B cell (primary cell): ENCODE data around the gene HTRA3. TPM values are rescaled to one million over a fixed set of nuclear protein-coding genes. Genes with fewer than 3 reads are reported as not detected.

Experiments
- ATAC-seq: fragments of 200-7000 bp; cut with Tn5 transposase; one replicate; pipeline ENCODE4 v1.10.0; 2021; ENCODE audit warnings: low read depth, mild to moderate bottlenecking, moderate number of reproducible peaks, moderate library complexity
- CTCF ChIA-PET: fragments of 350-600 bp; sonication (Branson Sonifier 250); formaldehyde crosslinking; loops from one replicate; lab custom pipeline; 2021; ENCODE audit warnings: antibody characterized with exemption, inconsistent platforms; lab: Charles Lee
- POLR2A ChIA-PET: fragments of 350-600 bp; sonication (Branson Sonifier 250); formaldehyde crosslinking; loops from one replicate; lab custom pipeline; 2021; ENCODE audit warnings: antibody characterized with exemption; lab: Charles Lee
- DNase-seq: peaks from one replicate; pipeline ENCODE4 v3.0.0; 2013
- H2AFZ ChIP-seq: 2 replicates; pipeline ENCODE4 v1.6.1; 2012; ENCODE audit warnings: mild to moderate bottlenecking, low read depth, low read length; ENCODE audit not compliant: insufficient read depth, poor library complexity, severe bottlenecking
- H3K27ac ChIP-seq, 2 donors: 1 replicate in 1 of 2; 2 replicates in 1 of 2; pipeline ENCODE4 v1.5.1; 2012 to 2013; ENCODE audit warnings: low read length in 2 of 2, mild to moderate bottlenecking in 2 of 2, moderate library complexity in 1 of 2
- H3K27me3 ChIP-seq, 4 experiments: fragments of 200-600 bp in 1 of 4; sonication (generic) in 1 of 4; replicated peaks in 1 of 4; 1 replicate in 2 of 4; 2 replicates in 2 of 4; pipeline versions ENCODE4 v1.6.1 to v1.7.0; 2013 to 2016; ENCODE audit warnings: low read length in 3 of 4, mild to moderate bottlenecking in 2 of 4, mixed read lengths in 1 of 4, moderate library complexity in 1 of 4; ENCODE audit not compliant: insufficient read depth in 4 of 4, control insufficient read depth in 3 of 4; ENCODE audit errors: control extremely low read depth in 1 of 4
- H3K36me3 ChIP-seq, 2 experiments: replicated peaks in 1 of 2; 1 replicate in 1 of 2; 2 replicates in 1 of 2; pipeline versions ENCODE4 v1.6.1 to v1.7.1; 2013; ENCODE audit warnings: low read length in 1 of 2; ENCODE audit not compliant: insufficient read depth in 2 of 2, control insufficient read depth in 1 of 2; ENCODE audit errors: control extremely low read depth in 1 of 2, extremely low read depth in 1 of 2
- H3K4me1 ChIP-seq, 2 donors: fragments of 200-600 bp in 1 of 2; sonication (generic) in 1 of 2; 1 replicate in 1 of 2; 2 replicates in 1 of 2; pipeline versions ENCODE4 v1.5.1 to v1.6.1; 2013 to 2017; ENCODE audit warnings: low read length in 2 of 2; ENCODE audit not compliant: control insufficient read depth in 2 of 2, insufficient read depth in 2 of 2
- H3K4me2 ChIP-seq: replicated peaks from 2 replicates; pipeline ENCODE3; 2012; ENCODE audit warnings: mild to moderate bottlenecking, low read depth, low read length; ENCODE audit not compliant: poor library complexity, severe bottlenecking
- H3K4me3 ChIP-seq, 5 experiments: fragments of 200-600 bp in 1 of 5; sonication (generic) in 1 of 5; 1 replicate in 3 of 5; 2 replicates in 2 of 5; pipeline versions ENCODE4 v1.5.1 to v1.7.0; 2011 to 2016; ENCODE audit warnings: low read length in 4 of 5, mild to moderate bottlenecking in 4 of 5, low read depth in 2 of 5, control low read depth in 1 of 5, moderate library complexity in 1 of 5; ENCODE audit not compliant: insufficient read depth in 1 of 5; ENCODE audit errors: control extremely low read depth in 1 of 5, extremely low read depth in 1 of 5
- H3K79me2 ChIP-seq: fragments of 200-600 bp; sonication (generic); one replicate; pipeline ENCODE4 v1.6.0; 2016; ENCODE audit warnings: low read length; ENCODE audit not compliant: control insufficient read depth, insufficient read depth
- H3K9ac ChIP-seq: fragments of 200-600 bp; sonication (generic); 2 replicates; pipeline ENCODE4 v1.6.1; 2017; ENCODE audit warnings: mild to moderate bottlenecking, low read length, moderate library complexity
- H3K9me3 ChIP-seq, 3 donors: one replicate each; pipeline versions ENCODE4 v1.6.1 to v1.7.1; 2013; ENCODE audit warnings: low read length in 2 of 3; ENCODE audit not compliant: control insufficient read depth in 2 of 3, insufficient read depth in 1 of 3; ENCODE audit errors: control extremely low read depth in 1 of 3
- H4K20me1 ChIP-seq: 2 replicates; pipeline ENCODE4 v1.6.0; 2012; ENCODE audit warnings: mild to moderate bottlenecking, low read length; ENCODE audit not compliant: insufficient read depth, control insufficient read depth, poor library complexity, severe bottlenecking
- H3K27ac Mint-ChIP-seq: one replicate; pipeline ENCODE4 v1.8.0; 2021; ENCODE audit warnings: mixed read lengths
- H3K27me3 Mint-ChIP-seq: one replicate; pipeline ENCODE4 v1.8.0; 2021; ENCODE audit warnings: mixed read lengths
- H3K4me1 Mint-ChIP-seq: one replicate; pipeline ENCODE4 v1.8.0; 2021; ENCODE audit warnings: mixed read lengths
- H3K4me3 Mint-ChIP-seq: one replicate; pipeline ENCODE4 v1.8.0; 2021; ENCODE audit warnings: mixed read lengths
- H3K9me3 Mint-ChIP-seq: one replicate; pipeline ENCODE4 v1.8.0; 2022; ENCODE audit warnings: mixed read lengths; ENCODE audit not compliant: insufficient read depth
- EZH2 ChIP-seq: IDR thresholded peaks from 2 replicates; pipeline ENCODE4 v1.6.1; 2012; ENCODE audit warnings: borderline replicate concordance, low read depth, mild to moderate bottlenecking, moderate library complexity, low read length; ENCODE audit not compliant: insufficient read depth, poor library complexity, severe bottlenecking
- WGBS: methylation state at CpG from one replicate; pipeline ENCODE4 v1.1.5; 2013; ENCODE audit warnings: missing lambda C conversion rate; ENCODE audit not compliant: insufficient coverage; 5-methylcytosine and 5-hydroxymethylcytosine counted together
- intact Hi-C: fragments of 100-400 bp; cut with micrococcal nuclease; formaldehyde crosslinking; loops from one replicate; pipeline ENCODE4 v1.10.0; 2022
- polyA plus RNA-seq: library from polyadenylated mRNA; depleted of rRNA; stranded (reverse); fragments of >200 nt; gene quantifications from 2 replicates; pipeline ENCODE4 v1.2.3, GENCODE V29; 2012
- total RNA-seq, 2 donors: library from RNA; stranded (reverse); fragments of 120-200 nt in 1 of 2; gene quantifications; 1 replicate in 1 of 2; 2 replicates in 1 of 2; pipeline versions ENCODE4 v1.2.3 to v1.2.4, GENCODE V29; 2013 to 2022
- TF ChIP-seq, protein P1 (sequence below): fragments of 200-600 bp; IDR thresholded peaks from one replicate; pipeline ENCODE4 v1.8.0; 2022; ENCODE audit warnings: antibody characterized with exemption, mild to moderate bottlenecking

The HTRA3 gene
- total and polyA plus RNA-seq, 2 donors (not counting 1 experiment from before 2014, with no cell fraction given), result not detected

- Histone ChIP-seq H3K4me3 (no peak overlapping the region), H3K36me3 (peaks cover 16 to 69% of the 10 kb centered on the region in 2 experiments), H3K9me3 (no peaks in the 10 kb centered on the region), H4K20me1 (peaks cover 94% of the 10 kb centered on the region), H3K4me2 (no peak overlapping the region), H3K27ac (no peak overlapping the region), H3K4me1 (peaks cover 17 to 56% of the 10 kb centered on the region in 2 donors), H3K79me2 (peaks cover 40% of the 10 kb centered on the region), H3K27me3 (no peaks in the 10 kb centered on the region), H2AFZ (no peak overlapping the region), H3K9ac (no peak overlapping the region)
- ChIA-PET POLR2A (interaction anchor here (1.0 kb wide), 1 partner anchor 56 kb away, joined by 3 read pairs; no protein-coding TSS in a partner anchor), CTCF (no interaction called here)
- Mint-ChIP-seq H3K9me3 (no peaks in the 10 kb centered on the region), H3K4me1 (peaks cover 38% of the 10 kb centered on the region), H3K27me3 (no peaks in the 10 kb centered on the region), H3K27ac (no peak overlapping the region), H3K4me3 (no peak overlapping the region)
- no peak for DNase-seq
- 96% methylated on average over 11 of the region's 11 CpGs for WGBS
- ATAC-seq, result no peak
- intact Hi-C loops, result no loop called here
- TF ChIP-seq, protein P1, sequence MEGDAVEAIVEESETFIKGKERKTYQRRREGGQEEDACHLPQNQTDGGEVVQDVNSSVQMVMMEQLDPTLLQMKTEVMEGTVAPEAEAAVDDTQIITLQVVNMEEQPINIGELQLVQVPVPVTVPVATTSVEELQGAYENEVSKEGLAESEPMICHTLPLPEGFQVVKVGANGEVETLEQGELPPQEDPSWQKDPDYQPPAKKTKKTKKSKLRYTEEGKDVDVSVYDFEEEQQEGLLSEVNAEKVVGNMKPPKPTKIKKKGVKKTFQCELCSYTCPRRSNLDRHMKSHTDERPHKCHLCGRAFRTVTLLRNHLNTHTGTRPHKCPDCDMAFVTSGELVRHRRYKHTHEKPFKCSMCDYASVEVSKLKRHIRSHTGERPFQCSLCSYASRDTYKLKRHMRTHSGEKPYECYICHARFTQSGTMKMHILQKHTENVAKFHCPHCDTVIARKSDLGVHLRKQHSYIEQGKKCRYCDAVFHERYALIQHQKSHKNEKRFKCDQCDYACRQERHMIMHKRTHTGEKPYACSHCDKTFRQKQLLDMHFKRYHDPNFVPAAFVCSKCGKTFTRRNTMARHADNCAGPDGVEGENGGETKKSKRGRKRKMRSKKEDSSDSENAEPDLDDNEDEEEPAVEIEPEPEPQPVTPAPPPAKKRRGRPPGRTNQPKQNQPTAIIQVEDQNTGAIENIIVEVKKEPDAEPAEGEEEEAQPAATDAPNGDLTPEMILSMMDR, result no peak
- no peak for TF ChIP-seq EZH2
Measured at GRCh38 chr4:8232748-8233147, 36.8 kb upstream of the HTRA3 start.

DNA sequence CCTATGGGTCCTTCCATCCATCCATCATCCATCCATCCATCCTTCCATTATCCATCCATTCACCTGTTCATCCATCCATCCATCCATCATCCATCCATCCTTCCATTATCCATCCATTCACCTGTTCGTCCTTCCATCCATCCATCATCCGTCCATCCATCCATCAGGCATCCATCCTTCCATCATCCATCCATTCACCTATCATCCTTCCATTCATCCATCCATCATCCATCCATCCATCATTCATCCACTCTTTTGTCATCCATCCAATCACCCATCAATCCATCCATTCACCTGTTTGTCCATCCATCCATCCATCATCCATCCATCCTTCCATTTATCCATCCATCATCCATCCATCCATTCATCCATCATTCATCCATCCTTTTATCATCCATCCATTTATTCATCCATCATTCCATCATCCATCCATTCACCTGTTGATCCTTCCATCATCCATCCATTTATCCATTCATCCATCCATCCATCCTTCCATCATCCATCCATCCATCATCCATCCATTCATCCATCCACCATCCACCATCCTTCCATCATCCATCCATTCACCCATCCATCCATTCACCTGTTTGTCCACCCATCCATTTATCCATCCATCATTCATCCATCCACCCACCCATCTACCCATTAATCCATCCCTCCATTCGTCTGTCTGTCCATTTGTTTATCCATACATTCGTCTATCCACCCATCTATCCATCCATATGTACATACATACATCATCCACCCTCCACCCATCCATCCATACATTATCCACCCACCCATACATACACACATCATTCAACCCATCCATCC is 35.7 kb upstream of the HTRA3 start:
- Histone ChIP-seq H3K9ac (no peak overlapping the region), H3K9me3 (peaks cover 0 to 1% (median 0%) of the 10 kb centered on the region in 3 donors), H2AFZ (no peak overlapping the region), H3K36me3 (peaks cover 16 to 72% of the 10 kb centered on the region in 2 experiments), H3K79me2 (peaks cover 36% of the 10 kb centered on the region), H3K27me3 (no peaks in the 10 kb centered on the region), H3K4me2 (no peak overlapping the region), H3K27ac (no peak overlapping the region), H3K4me3 (no peak overlapping the region), H3K4me1 (peaks cover 7 to 56% of the 10 kb centered on the region in 2 donors), H4K20me1 (peaks cover 93% of the 10 kb centered on the region)
- POLR2A ChIA-PET, result no interaction called here
- H3K9me3 Mint-ChIP-seq, result no peaks in the 10 kb centered on the region
- no peaks in the 10 kb centered on the region for H3K27me3 Mint-ChIP-seq
- H3K4me3 Mint-ChIP-seq, result no peak overlapping the region
- TF ChIP-seq EZH2, result no peak
- TF ChIP-seq, protein P1, result no peak
- intact Hi-C loops, result no loop called here
- CTCF ChIA-PET, result no interaction called here
- WGBS, result 99% methylated on average over 4 of the region's 4 CpGs
- H3K4me1 Mint-ChIP-seq, result peaks cover 40% of the 10 kb centered on the region
- no peak overlapping the region for H3K27ac Mint-ChIP-seq
- DNase-seq (no peak), ATAC-seq (no peak)
